Measurements from ENCODE around the gene SLC39A11. TPM values are rescaled to one million over a fixed set of nuclear protein-coding genes. Genes with fewer than 3 reads are reported as not detected.

Gene SLC39A11
- total RNA-seq, 1 experiment from 2014 or later, result 8.6 TPM

DNA sequence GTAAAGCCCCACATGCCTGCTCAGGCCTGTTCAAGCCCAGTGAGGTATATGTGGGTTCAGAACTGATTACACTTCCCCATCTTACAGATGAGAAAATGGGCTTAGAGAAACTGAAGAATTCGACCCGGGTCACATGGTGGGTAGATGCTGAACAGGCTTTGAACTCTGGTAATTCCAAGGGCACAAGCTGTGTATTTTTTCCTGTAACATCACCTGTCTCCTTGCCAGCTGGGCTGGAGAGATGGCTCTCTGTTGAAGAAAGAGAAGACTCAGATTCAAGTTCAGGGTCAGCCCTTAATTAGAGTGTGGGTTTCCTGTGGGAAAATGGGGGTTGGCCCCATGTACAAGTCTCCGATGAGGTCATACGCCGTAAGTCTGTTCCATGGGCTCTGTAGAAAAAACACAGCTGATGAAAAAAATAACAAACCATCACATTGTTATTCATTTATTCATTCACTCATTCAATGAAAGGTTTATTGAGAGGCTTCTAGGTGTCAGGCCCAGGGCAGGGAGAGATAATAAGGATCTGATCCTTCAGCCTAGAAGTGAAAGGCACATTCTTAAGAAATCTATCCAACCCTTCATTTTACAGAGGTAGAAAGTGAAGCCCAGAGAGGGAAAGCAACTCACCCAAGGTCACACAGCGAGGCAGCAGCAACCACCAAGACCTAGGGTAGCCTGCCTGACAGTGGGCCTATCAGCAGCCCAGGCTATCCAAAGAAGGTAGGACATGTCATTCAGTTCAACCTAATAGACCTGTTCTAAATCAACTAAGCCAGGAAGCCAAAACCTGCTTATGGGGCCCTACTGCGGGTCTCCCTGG is 488.9 kb downstream of the SLC39A11 start:
- DNase-seq (ENCODE audit: low read depth), result peak; percentile 62

DNA sequence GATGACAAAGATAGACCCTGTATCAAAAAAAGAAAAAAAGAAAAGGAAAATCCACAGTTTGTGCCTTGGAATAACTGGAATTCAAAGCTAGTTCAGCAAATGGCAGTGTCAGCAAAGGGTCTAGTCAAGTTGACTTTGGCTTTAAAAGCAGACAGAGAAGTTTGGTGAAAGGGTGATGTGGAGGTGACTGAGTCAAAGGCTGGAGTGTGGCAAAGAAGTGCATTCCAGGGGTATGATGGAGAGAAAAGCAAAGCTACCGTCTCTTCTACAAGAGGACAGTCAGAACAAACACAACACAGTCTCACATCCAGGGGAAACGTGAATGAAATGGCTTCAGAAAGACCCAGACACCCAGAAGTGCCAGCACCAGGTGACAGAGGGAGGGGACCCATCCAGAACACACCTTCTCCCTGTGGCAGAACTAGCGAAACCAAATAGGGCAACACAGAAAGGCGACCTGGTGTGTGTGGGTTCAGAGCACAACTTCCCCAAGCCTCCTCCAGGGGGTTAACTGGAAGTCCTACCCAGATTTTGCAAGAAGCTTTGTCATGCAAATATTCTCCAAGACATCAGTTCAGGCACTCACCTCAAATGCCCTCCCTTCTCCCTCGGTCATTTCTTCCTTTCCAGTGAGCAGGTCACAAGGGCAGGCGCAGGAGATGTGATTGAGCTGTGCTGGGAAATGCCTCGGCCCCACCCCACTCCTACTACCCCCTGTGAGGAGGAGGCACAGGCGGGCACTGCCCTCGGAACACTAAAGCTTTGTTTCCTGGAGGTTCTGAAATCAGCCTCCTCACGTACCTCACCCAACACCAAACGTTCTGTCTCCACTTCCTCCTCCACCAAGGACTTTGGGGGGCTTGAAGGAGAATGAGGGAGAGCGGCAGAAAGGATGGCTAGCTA is 489.7 kb downstream of the SLC39A11 start:
- peak; percentile 66 for DNase-seq (ENCODE audit: low read depth)

- peak; percentile 67 for DNase-seq (ENCODE audit: low read depth)
Observed at GRCh38 chr17:72600934-72601333, 491.6 kb downstream of the SLC39A11 start.

DNA sequence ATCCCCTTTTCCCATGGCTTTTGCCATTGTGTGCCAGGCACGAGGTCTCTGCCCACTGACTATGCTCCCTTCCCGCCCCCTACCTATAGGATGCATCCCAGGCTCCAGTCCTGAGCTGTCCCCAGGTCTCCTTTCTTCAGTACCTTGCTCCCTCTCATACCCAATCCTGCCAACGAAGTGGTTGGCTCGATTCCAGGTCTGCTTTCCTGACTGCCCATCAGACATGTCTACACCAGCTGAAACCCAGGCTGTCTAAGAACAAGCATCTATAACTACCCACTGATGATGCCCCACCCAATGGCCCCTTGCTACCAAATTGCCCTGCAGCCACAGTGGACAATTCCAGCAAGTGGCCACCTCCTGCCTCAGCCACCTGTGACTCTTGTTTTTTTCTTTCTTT is 492.6 kb downstream of the SLC39A11 start:
- no peak for DNase-seq (ENCODE audit: low read depth)

- peak; percentile 46 for DNase-seq (ENCODE audit: low read depth)
Observed at GRCh38 chr17:72598695-72599094, 493.8 kb downstream of the SLC39A11 start.

DNA sequence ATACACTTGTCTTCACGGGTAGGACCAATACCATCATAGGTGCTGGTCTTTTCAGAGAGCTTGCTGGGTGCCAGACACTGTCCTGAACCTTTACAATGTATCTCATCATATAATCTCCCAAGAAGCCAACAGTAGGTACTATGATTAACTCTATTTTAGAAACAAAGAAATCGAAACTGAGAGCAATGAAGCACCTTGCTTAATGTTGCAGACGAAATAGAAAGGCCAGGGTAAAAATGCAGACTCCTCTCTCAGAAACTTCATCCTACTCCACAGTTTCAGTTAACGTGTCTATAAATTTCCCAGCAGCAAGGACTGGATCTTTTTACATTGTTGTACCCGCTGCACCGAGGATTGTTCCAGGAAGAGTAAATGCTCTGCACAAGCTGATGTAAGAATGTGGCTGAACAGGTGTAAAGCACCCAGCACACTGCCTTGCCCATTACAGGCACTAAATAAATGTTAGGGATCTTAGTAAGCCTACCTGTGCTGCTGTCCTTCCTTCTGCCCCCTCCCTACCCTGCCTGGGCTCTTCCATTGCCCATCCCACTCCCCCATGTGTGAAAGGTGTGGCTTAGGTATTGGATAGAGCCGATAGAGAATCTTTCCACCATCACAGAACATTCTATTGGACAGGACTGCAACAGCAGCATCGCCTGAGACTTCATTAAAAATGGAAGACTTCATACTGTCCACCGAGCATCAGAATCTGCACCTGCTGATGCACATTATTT is 495.0 kb downstream of the SLC39A11 start:
- DNase-seq (ENCODE audit: low read depth), result no peak

Other genes with a start within 250 kb of the SLC39A11 start
- gene SSTR2, start 72.3 kb upstream of the SLC39A11 start, total RNA-seq (2014; rRNA removed), result under 0.01 TPM in 1 of 2 replicates, not detected in the other
- gene COG1, start 100.4 kb upstream of the SLC39A11 start, total RNA-seq (2014; rRNA removed), result 21.7 and 25.3 TPM in 2 replicates
- gene CPSF4L, start 169.2 kb upstream of the SLC39A11 start, total RNA-seq (2014; rRNA removed), result not detected in 2 replicates
- gene CDC42EP4, start 219.3 kb upstream of the SLC39A11 start, total RNA-seq (2014; rRNA removed), result 20.6 and 24.1 TPM in 2 replicates